Astrocyte of the hippocampus (primary cell): ENCODE measurements around the gene CANT1.
A peak's percentile ranks its signal among the peaks of the same experiment; 100 is the strongest.
"Not testable (repeated sequence)": the region's sequence is repeated elsewhere in the genome, so short reads cannot be mapped to it uniquely, and the experiment has no call there.

Source experiments
- DNase-seq: peaks from one replicate; pipeline ENCODE4 v3.0.0; 2011; ENCODE audit warnings: low read depth, low spot score

The CANT1 gene

GRCh38 chr17:79043191-79043930 lies 33.8 kb upstream of the CANT1 start:
- no peak for DNase-seq

GRCh38 chr17:79042421-79043190 lies 33.0 kb upstream of the CANT1 start:
- DNase-seq = peak; percentile 69

- no peak for DNase-seq
Measured at GRCh38 chr17:79041723-79042420, 32.3 kb upstream of the CANT1 start.

- DNase-seq = no peak
Measured at GRCh38 chr17:79041041-79041570, 31.5 kb upstream of the CANT1 start.

- no peak for DNase-seq
Measured at GRCh38 chr17:79039886-79040285, 30.3 kb upstream of the CANT1 start.

- no peak for DNase-seq
Measured at GRCh38 chr17:79039171-79039570, 29.6 kb upstream of the CANT1 start.

GRCh38 chr17:79038545-79039135 lies 29.1 kb upstream of the CANT1 start:
- peak; percentile 52 for DNase-seq

- DNase-seq = peak; percentile 83
Measured at GRCh38 chr17:79036596-79036995, 27.0 kb upstream of the CANT1 start.

- DNase-seq = no peak
Measured at GRCh38 chr17:79036181-79036580, 26.6 kb upstream of the CANT1 start.

- no peak for DNase-seq
Measured at GRCh38 chr17:79035686-79036085, 26.1 kb upstream of the CANT1 start.

GRCh38 chr17:79034931-79035485 lies 25.4 kb upstream of the CANT1 start:
- DNase-seq = no peak

- no peak for DNase-seq
Measured at GRCh38 chr17:79033741-79034501, 24.4 kb upstream of the CANT1 start.

GRCh38 chr17:79033046-79033616 lies 23.6 kb upstream of the CANT1 start:
- DNase-seq = no peak

- no peak for DNase-seq
Measured at GRCh38 chr17:79031996-79032875, 22.7 kb upstream of the CANT1 start.

GRCh38 chr17:79030636-79031035 lies 21.1 kb upstream of the CANT1 start:
- DNase-seq = not testable (repeated sequence)

GRCh38 chr17:79029327-79030009 lies 19.9 kb upstream of the CANT1 start:
- DNase-seq = no peak

- no peak for DNase-seq
Measured at GRCh38 chr17:79028496-79029326, 19.1 kb upstream of the CANT1 start.
